ENCODE results near the gene HBS1L.

- TF ChIP-seq CTCF (IDR thresholded peaks at IDR 0.05), result no peak
- TF ChIP-seq POLR2A (IDR thresholded peaks at IDR 0.05), result no peak
Measured at GRCh38 chr6:135066806-135067205, 12.2 kb upstream of the HBS1L start.

Data from thyroid gland (tissue), 4 donors.